ENCODE data around the gene KIAA1328. TPM values are rescaled to one million over a fixed set of nuclear protein-coding genes. Genes with fewer than 3 reads are reported as not detected.

Gene KIAA1328
- total RNA-seq, 1 donor = 6.0 TPM

GRCh38 chr18:36831139-36831538 is 2.2 kb downstream of the KIAA1328 start:
- H3K4me3 ChIP-seq (ENCODE audit: low read depth, low read length) = no peak overlapping the region
- TF ChIP-seq CTCF (IDR thresholded peaks at IDR 0.05; ENCODE audit: insufficient read depth, low read depth, low read length) = no peak
- DNase-seq (ENCODE audit: low read depth) = peak; percentile 65

GRCh38 chr18:36833120-36833519 is 4.2 kb downstream of the KIAA1328 start:
- TF ChIP-seq CTCF (IDR thresholded peaks at IDR 0.05; ENCODE audit: insufficient read depth, low read depth, low read length) = no peak
- no peak for DNase-seq (ENCODE audit: low read depth)

GRCh38 chr18:36835927-36836326 is 7.0 kb downstream of the KIAA1328 start:
- no peak for TF ChIP-seq CTCF (IDR thresholded peaks at IDR 0.05; ENCODE audit: insufficient read depth, low read depth, low read length)
- no peak overlapping the region for H3K4me3 ChIP-seq (ENCODE audit: low read depth, low read length)
- DNase-seq (ENCODE audit: low read depth) = no peak

More at GRCh38 chr18:36833120-36833519, 4.2 kb downstream of the KIAA1328 start:
- no peak overlapping the region for H3K4me3 ChIP-seq (ENCODE audit: low read depth, low read length)

GRCh38 chr18:36839835-36840234 is 10.9 kb downstream of the KIAA1328 start:
- no peak for DNase-seq (ENCODE audit: low read depth)
- no peak overlapping the region for H3K4me3 ChIP-seq (ENCODE audit: low read depth, low read length)
- no peak for TF ChIP-seq CTCF (IDR thresholded peaks at IDR 0.05; ENCODE audit: insufficient read depth, low read depth, low read length)

GRCh38 chr18:36843199-36843598 is 14.3 kb downstream of the KIAA1328 start:
- no peak for TF ChIP-seq CTCF (IDR thresholded peaks at IDR 0.05; ENCODE audit: insufficient read depth, low read depth, low read length)
- no peak for DNase-seq (ENCODE audit: low read depth)
- no peak overlapping the region for H3K4me3 ChIP-seq (ENCODE audit: low read depth, low read length)

DNA sequence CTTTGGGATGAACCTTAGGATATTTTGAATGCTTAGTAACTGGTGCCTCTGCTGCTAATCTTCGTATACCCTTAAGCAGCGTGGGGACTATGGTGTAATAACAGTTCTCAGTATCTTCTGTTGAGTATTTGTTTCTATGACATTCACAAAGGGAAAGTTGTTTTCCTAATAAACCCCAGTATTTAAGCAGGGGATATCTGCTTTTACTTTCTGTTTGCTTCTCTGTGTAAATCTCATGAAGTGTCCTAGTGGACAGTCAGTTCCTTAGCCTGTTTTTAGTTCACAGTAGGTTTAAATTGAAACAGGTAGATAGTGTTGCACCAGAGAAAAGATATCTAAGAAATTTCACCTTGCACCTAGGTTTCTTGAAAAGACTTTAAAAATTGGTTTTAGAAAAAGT is 14.9 kb downstream of the KIAA1328 start:
- TF ChIP-seq CTCF (IDR thresholded peaks at IDR 0.05; ENCODE audit: insufficient read depth, low read depth, low read length) = peak; percentile 17
- DNase-seq (ENCODE audit: low read depth) = peak; percentile 57
- peak overlapping the region; percentile 21 for H3K4me3 ChIP-seq (ENCODE audit: low read depth, low read length)

- H3K4me3 ChIP-seq (ENCODE audit: low read depth, low read length) = no peak overlapping the region
- DNase-seq (ENCODE audit: low read depth) = no peak
- TF ChIP-seq CTCF (IDR thresholded peaks at IDR 0.05; ENCODE audit: insufficient read depth, low read depth, low read length) = no peak
Observed at GRCh38 chr18:36848609-36849008, 19.7 kb downstream of the KIAA1328 start.
